EL (cell line): ENCODE data around the gene ARHGAP22.

Experiments
- DNase-seq: peaks from one replicate; pipeline ENCODE4 v3.0.0-alpha.2; 2016

Gene ARHGAP22

GRCh38 chr10:48550071-48550691 is 54.7 kb downstream of the ARHGAP22 start:
- DNase-seq: no peak

GRCh38 chr10:48549236-48549635 is 55.6 kb downstream of the ARHGAP22 start:
- DNase-seq: no peak

- no peak for DNase-seq
Observed at GRCh38 chr10:48548531-48549135, 56.2 kb downstream of the ARHGAP22 start.

- DNase-seq: no peak
Observed at GRCh38 chr10:48547981-48548380, 56.9 kb downstream of the ARHGAP22 start.

GRCh38 chr10:48547061-48547895 is 57.6 kb downstream of the ARHGAP22 start:
- no peak for DNase-seq

GRCh38 chr10:48545462-48546145 is 59.3 kb downstream of the ARHGAP22 start:
- no peak for DNase-seq

- DNase-seq: no peak
Observed at GRCh38 chr10:48543182-48543844, 61.6 kb downstream of the ARHGAP22 start.

GRCh38 chr10:48542471-48543181 is 62.2 kb downstream of the ARHGAP22 start:
- no peak for DNase-seq

GRCh38 chr10:48541144-48541795 is 63.6 kb downstream of the ARHGAP22 start:
- peak; percentile 58 for DNase-seq

- no peak for DNase-seq
Observed at GRCh38 chr10:48538611-48539010, 66.3 kb downstream of the ARHGAP22 start.

- DNase-seq: no peak
Observed at GRCh38 chr10:48536916-48537890, 67.7 kb downstream of the ARHGAP22 start.

- DNase-seq: no peak
Observed at GRCh38 chr10:48536156-48536500, 68.7 kb downstream of the ARHGAP22 start.

GRCh38 chr10:48535416-48536155 is 69.3 kb downstream of the ARHGAP22 start:
- no peak for DNase-seq

GRCh38 chr10:48533951-48534720 is 70.7 kb downstream of the ARHGAP22 start:
- peak; percentile 28 for DNase-seq

GRCh38 chr10:48533540-48533939 is 71.3 kb downstream of the ARHGAP22 start:
- no peak for DNase-seq

GRCh38 chr10:48531486-48531885 is 73.4 kb downstream of the ARHGAP22 start:
- DNase-seq: peak; percentile 36

- DNase-seq: no peak
Observed at GRCh38 chr10:48529331-48529730, 75.5 kb downstream of the ARHGAP22 start.

GRCh38 chr10:48527756-48528155 is 77.1 kb downstream of the ARHGAP22 start:
- no peak for DNase-seq
